Large intestine (tissue), 12 donors: ENCODE measurements around the gene MCOLN2. TPM values are rescaled to one million over a fixed set of nuclear protein-coding genes. Genes with fewer than 3 reads are reported as not detected.
A peak's percentile ranks its signal among the peaks of the same experiment; 100 is the strongest.

Experiments
- DNase-seq, 2 donors: peaks; one replicate each; pipeline versions ENCODE4 v3.0.0 to v3.0.0-alpha.2; 2013
- H3K27ac ChIP-seq: one replicate; pipeline ENCODE4 v1.5.1; 2013; ENCODE audit warnings: low read length
- H3K27me3 ChIP-seq: 2 replicates; pipeline ENCODE4 v1.6.1; 2013; ENCODE audit warnings: low read length; ENCODE audit not compliant: control insufficient read depth, insufficient read depth
- H3K36me3 ChIP-seq: 2 replicates; pipeline ENCODE4 v1.6.1; 2013; ENCODE audit warnings: low read length; ENCODE audit not compliant: control insufficient read depth, insufficient read depth
- H3K4me1 ChIP-seq: one replicate; pipeline ENCODE4 v1.6.1; 2013; ENCODE audit warnings: low read length; ENCODE audit not compliant: control insufficient read depth, insufficient read depth
- H3K4me3 ChIP-seq: one replicate; pipeline ENCODE4 v1.5.1; 2013; ENCODE audit warnings: low read length
- H3K9me3 ChIP-seq: one replicate; pipeline ENCODE4 v1.6.1; 2013; ENCODE audit warnings: mild to moderate bottlenecking, low read depth, low read length, moderate library complexity; ENCODE audit not compliant: control insufficient read depth
- WGBS: methylation state at CpG from one replicate; pipeline ENCODE4 v1.1.5; 2013; ENCODE audit warnings: low lambda C conversion rate; ENCODE audit not compliant: insufficient coverage; 5-methylcytosine and 5-hydroxymethylcytosine counted together
- long read RNA-seq, 11 donors: transcript quantifications; one replicate each; lab custom pipeline, GENCODE V29; 2026
- polyA plus RNA-seq: library from polyadenylated mRNA; unstranded; fragments of 120-200 nt; gene quantifications from one replicate; pipeline ENCODE4 v1.2.1, GENCODE V29; 2013

MCOLN2 gene
- polyA plus RNA-seq, result 3.2 TPM
- long read RNA-seq, donor 1, result 0 reads
- long read RNA-seq, donor 2, result 0 reads
- long read RNA-seq, donor 3, result 0 reads
- long read RNA-seq, donor 4, result 0 reads
- long read RNA-seq, donor 5, result 0 reads
- long read RNA-seq, donor 6, partial matches to known transcripts, result 0 of 1 reads
- long read RNA-seq, donor 6, other reads (novel, unspliced or antisense), result 0 of 1 reads
- long read RNA-seq, donor 7, result 0 reads
- long read RNA-seq, donor 8, partial matches to known transcripts, result 0 of 1 reads
- long read RNA-seq, donor 8, other reads (novel, unspliced or antisense), result 0 of 1 reads
- long read RNA-seq, donor 9, result 0 reads
- long read RNA-seq, donor 10, result 0 reads
- long read RNA-seq, donor 11, result 0 reads

- no CpG with 5 or more reads among the region's 87 CpGs for WGBS
- DNase-seq, result peak in 1 of 2 donors; percentile 51
- peak within 1 kb of the TSS; percentile 49 for H3K4me3 ChIP-seq
- peaks cover 52% of the 10 kb centered on the region for H3K27me3 ChIP-seq
- H3K4me1 ChIP-seq, result peaks cover 10% of the 10 kb centered on the region
- peaks cover 3% of the 10 kb centered on the region for H3K9me3 ChIP-seq
- no peak within 1 kb of the TSS for H3K27ac ChIP-seq
- no peaks in the 10 kb centered on the region for H3K36me3 ChIP-seq
These were observed at the start of gene MCOLN2 for GRCh38 chr1:84996846-84997666. MCOLN2 (minus strand) TSS chr1:84997113; CDS start chr1:84996872, 241 bp downstream.

- Histone ChIP-seq H3K27ac (no peak overlapping the region), H3K9me3 (no peaks in the 10 kb centered on the region), H3K4me3 (no peak overlapping the region), H3K4me1 (no peaks in the 10 kb centered on the region), H3K36me3 (peaks cover 15% of the 10 kb centered on the region), H3K27me3 (peaks cover 7% of the 10 kb centered on the region)
- no peak for DNase-seq
These were observed 45.5 kb upstream of the MCOLN2 start for GRCh38 chr1:85042413-85042812.

GRCh38 chr1:85041793-85042192 is 44.9 kb upstream of the MCOLN2 start:
- Histone ChIP-seq H3K4me1 (no peaks in the 10 kb centered on the region), H3K27ac (no peak overlapping the region), H3K36me3 (peaks cover 21% of the 10 kb centered on the region), H3K4me3 (no peak overlapping the region), H3K9me3 (no peaks in the 10 kb centered on the region), H3K27me3 (peaks cover 2% of the 10 kb centered on the region)
- WGBS, result no CpG with 5 or more reads among the region's 5 CpGs
- DNase-seq, result no peak

GRCh38 chr1:85033221-85033620 is 36.3 kb upstream of the MCOLN2 start:
- DNase-seq, result no peak
- peaks cover 35% of the 10 kb centered on the region for H3K36me3 ChIP-seq
- H3K27me3 ChIP-seq, result no peaks in the 10 kb centered on the region
- no peaks in the 10 kb centered on the region for H3K4me1 ChIP-seq
- no peak overlapping the region for H3K27ac ChIP-seq
- H3K4me3 ChIP-seq, result no peak overlapping the region
- 100% methylated on average over 1 of the region's 2 CpGs for WGBS
- no peaks in the 10 kb centered on the region for H3K9me3 ChIP-seq

GRCh38 chr1:85030536-85030935 is 33.6 kb upstream of the MCOLN2 start:
- no peak overlapping the region for H3K4me3 ChIP-seq
- no peak overlapping the region for H3K27ac ChIP-seq
- no peaks in the 10 kb centered on the region for H3K4me1 ChIP-seq
- no peaks in the 10 kb centered on the region for H3K27me3 ChIP-seq
- H3K9me3 ChIP-seq, result no peaks in the 10 kb centered on the region
- DNase-seq, result no peak
- peaks cover 19% of the 10 kb centered on the region for H3K36me3 ChIP-seq

- H3K9me3 ChIP-seq, result no peaks in the 10 kb centered on the region
- H3K36me3 ChIP-seq, result peaks cover 25% of the 10 kb centered on the region
- H3K4me3 ChIP-seq, result no peak overlapping the region
- H3K27ac ChIP-seq, result no peak overlapping the region
- WGBS, result no CpG with 5 or more reads among the region's 3 CpGs
- no peaks in the 10 kb centered on the region for H3K27me3 ChIP-seq
- no peaks in the 10 kb centered on the region for H3K4me1 ChIP-seq
- no peak for DNase-seq
These were observed 31.2 kb upstream of the MCOLN2 start for GRCh38 chr1:85028151-85028550.

GRCh38 chr1:85027242-85027983 is 30.5 kb upstream of the MCOLN2 start:
- Histone ChIP-seq H3K36me3 (peaks cover 25% of the 10 kb centered on the region), H3K27ac (no peak overlapping the region), H3K27me3 (no peaks in the 10 kb centered on the region), H3K4me3 (no peak overlapping the region), H3K4me1 (no peaks in the 10 kb centered on the region), H3K9me3 (no peaks in the 10 kb centered on the region)
- no CpG with 5 or more reads among the region's 5 CpGs for WGBS
- no peak for DNase-seq

GRCh38 chr1:85025940-85026339 is 29.0 kb upstream of the MCOLN2 start:
- H3K27me3 ChIP-seq, result no peaks in the 10 kb centered on the region
- no peak for DNase-seq

GRCh38 chr1:85024736-85025135 is 27.8 kb upstream of the MCOLN2 start:
- Histone ChIP-seq H3K27me3 (no peaks in the 10 kb centered on the region), H3K4me3 (no peak overlapping the region)
- WGBS, result no CpG with 5 or more reads among the region's 3 CpGs

More at GRCh38 chr1:85025940-85026339, 29.0 kb upstream of the MCOLN2 start:
- H3K9me3 ChIP-seq, result no peaks in the 10 kb centered on the region
- H3K36me3 ChIP-seq, result peaks cover 31% of the 10 kb centered on the region
- WGBS, result no CpG with 5 or more reads among the region's 1 CpG
- H3K4me1 ChIP-seq, result no peaks in the 10 kb centered on the region
- no peak overlapping the region for H3K4me3 ChIP-seq
- H3K27ac ChIP-seq, result no peak overlapping the region

GRCh38 chr1:85022700-85023099 is 25.8 kb upstream of the MCOLN2 start:
- H3K36me3 ChIP-seq, result peaks cover 38% of the 10 kb centered on the region
- H3K9me3 ChIP-seq, result no peaks in the 10 kb centered on the region
- H3K4me1 ChIP-seq, result no peaks in the 10 kb centered on the region
- H3K4me3 ChIP-seq, result no peak overlapping the region
- H3K27ac ChIP-seq, result no peak overlapping the region
- H3K27me3 ChIP-seq, result no peaks in the 10 kb centered on the region
- DNase-seq, result no peak

More at GRCh38 chr1:85024736-85025135, 27.8 kb upstream of the MCOLN2 start:
- Histone ChIP-seq H3K36me3 (peaks cover 37% of the 10 kb centered on the region), H3K9me3 (no peaks in the 10 kb centered on the region), H3K27ac (no peak overlapping the region), H3K4me1 (no peaks in the 10 kb centered on the region)
- DNase-seq, result no peak
